ENCODE data around the gene TMEM140.

Gene TMEM140

GRCh38 chr7:135151533-135151932, 3.7 kb downstream of the TMEM140 start:
- Histone ChIP-seq H3K79me2 (ENCODE audit: insufficient read depth, low read depth) (peaks cover 32% of the 10 kb centered on the region), H3K9ac (no peak overlapping the region), H3K27me3 (ENCODE audit: insufficient read depth, low read depth) (no peaks in the 10 kb centered on the region), H3K36me3 (ENCODE audit: insufficient read depth) (no peaks in the 10 kb centered on the region), H3K4me2 (no peak overlapping the region), H3K27ac (no peak overlapping the region), H2AFZ (ENCODE audit: low read depth) (no peak overlapping the region), H4K20me1 (ENCODE audit: insufficient read depth) (no peaks in the 10 kb centered on the region), H3K4me1 (ENCODE audit: low read depth, poor library complexity, severe bottlenecking) (peaks cover 36% of the 10 kb centered on the region), H3K4me3 (IDR thresholded peaks at IDR 0.05; ENCODE audit: insufficient read depth, low read depth, low read length) (no peak overlapping the region)
- TF ChIP-seq, protein P1, sequence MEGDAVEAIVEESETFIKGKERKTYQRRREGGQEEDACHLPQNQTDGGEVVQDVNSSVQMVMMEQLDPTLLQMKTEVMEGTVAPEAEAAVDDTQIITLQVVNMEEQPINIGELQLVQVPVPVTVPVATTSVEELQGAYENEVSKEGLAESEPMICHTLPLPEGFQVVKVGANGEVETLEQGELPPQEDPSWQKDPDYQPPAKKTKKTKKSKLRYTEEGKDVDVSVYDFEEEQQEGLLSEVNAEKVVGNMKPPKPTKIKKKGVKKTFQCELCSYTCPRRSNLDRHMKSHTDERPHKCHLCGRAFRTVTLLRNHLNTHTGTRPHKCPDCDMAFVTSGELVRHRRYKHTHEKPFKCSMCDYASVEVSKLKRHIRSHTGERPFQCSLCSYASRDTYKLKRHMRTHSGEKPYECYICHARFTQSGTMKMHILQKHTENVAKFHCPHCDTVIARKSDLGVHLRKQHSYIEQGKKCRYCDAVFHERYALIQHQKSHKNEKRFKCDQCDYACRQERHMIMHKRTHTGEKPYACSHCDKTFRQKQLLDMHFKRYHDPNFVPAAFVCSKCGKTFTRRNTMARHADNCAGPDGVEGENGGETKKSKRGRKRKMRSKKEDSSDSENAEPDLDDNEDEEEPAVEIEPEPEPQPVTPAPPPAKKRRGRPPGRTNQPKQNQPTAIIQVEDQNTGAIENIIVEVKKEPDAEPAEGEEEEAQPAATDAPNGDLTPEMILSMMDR (conservative IDR thresholded peaks at IDR 0.05; ENCODE audit: low read depth, low read length), result no peak

DNA sequence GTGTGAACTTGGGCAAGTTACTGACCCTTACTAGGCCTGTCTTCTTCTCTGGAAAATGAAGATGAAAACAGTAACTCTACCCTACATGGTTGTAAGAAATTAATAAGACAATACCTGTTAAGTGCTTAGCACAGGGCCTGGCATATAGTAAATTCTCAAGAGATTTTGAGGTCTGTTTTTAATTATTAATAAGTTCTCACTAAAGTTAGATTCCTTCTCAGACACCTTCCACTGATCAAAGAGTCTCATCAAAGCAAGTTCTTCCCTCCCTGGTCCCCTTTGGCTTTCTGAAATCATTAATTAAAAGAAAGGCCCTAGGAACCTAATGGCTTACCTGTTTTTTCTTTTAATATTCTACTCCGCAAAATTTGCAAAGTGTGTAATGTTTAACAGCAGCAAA, 4.6 kb downstream of the TMEM140 start:
- no peaks in the 10 kb centered on the region for H4K20me1 ChIP-seq (ENCODE audit: insufficient read depth)
- TF ChIP-seq, protein P1 (conservative IDR thresholded peaks at IDR 0.05; ENCODE audit: low read depth, low read length), result no peak
- no peak overlapping the region for H2AFZ ChIP-seq (ENCODE audit: low read depth)
- H3K27ac ChIP-seq, result no peak overlapping the region
- H3K79me2 ChIP-seq (ENCODE audit: insufficient read depth, low read depth), result peaks cover 32% of the 10 kb centered on the region
- H3K9ac ChIP-seq, result no peak overlapping the region
- no peak overlapping the region for H3K4me3 ChIP-seq (IDR thresholded peaks at IDR 0.05; ENCODE audit: insufficient read depth, low read depth, low read length)
- no peaks in the 10 kb centered on the region for H3K36me3 ChIP-seq (ENCODE audit: insufficient read depth)
- H3K4me1 ChIP-seq (ENCODE audit: low read depth, poor library complexity, severe bottlenecking), result peaks cover 31% of the 10 kb centered on the region
- H3K27me3 ChIP-seq (ENCODE audit: insufficient read depth, low read depth), result no peaks in the 10 kb centered on the region
- no peak overlapping the region for H3K4me2 ChIP-seq

- TF ChIP-seq, protein P1 (conservative IDR thresholded peaks at IDR 0.05; ENCODE audit: low read depth, low read length), result no peak
- no peak overlapping the region for H2AFZ ChIP-seq (ENCODE audit: low read depth)
- no peaks in the 10 kb centered on the region for H3K36me3 ChIP-seq (ENCODE audit: insufficient read depth)
- H4K20me1 ChIP-seq (ENCODE audit: insufficient read depth), result no peaks in the 10 kb centered on the region
- H3K4me1 ChIP-seq (ENCODE audit: low read depth, poor library complexity, severe bottlenecking), result peaks cover 41% of the 10 kb centered on the region
- H3K27ac ChIP-seq, result no peak overlapping the region
- no peaks in the 10 kb centered on the region for H3K27me3 ChIP-seq (ENCODE audit: insufficient read depth, low read depth)
- H3K9ac ChIP-seq, result no peak overlapping the region
- no peak overlapping the region for H3K4me3 ChIP-seq (IDR thresholded peaks at IDR 0.05; ENCODE audit: insufficient read depth, low read depth, low read length)
- H3K79me2 ChIP-seq (ENCODE audit: insufficient read depth, low read depth), result peaks cover 24% of the 10 kb centered on the region
- no peak overlapping the region for H3K4me2 ChIP-seq
These were observed 6.9 kb downstream of the TMEM140 start for GRCh38 chr7:135154734-135155133.

DNA sequence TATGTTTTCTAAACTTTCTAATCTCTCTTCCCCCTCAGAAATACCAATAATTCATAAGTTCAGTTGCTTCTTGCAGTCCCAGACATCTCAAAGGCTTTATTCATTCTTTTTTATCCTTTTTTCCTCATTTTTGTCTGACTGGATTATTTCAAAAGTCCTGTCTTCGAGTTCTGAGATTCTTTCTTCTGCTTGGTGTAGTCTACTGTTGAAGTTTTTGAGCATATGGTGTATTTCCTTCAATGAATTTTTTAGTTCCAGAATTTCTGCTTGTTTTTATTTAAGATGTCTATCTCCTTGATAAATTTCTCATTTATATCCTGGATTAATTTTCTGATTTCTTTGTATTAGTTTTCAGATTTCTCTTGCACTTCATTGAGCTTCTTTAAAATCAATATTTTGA, 8.4 kb downstream of the TMEM140 start:
- Histone ChIP-seq H3K79me2 (ENCODE audit: insufficient read depth, low read depth) (peaks cover 23% of the 10 kb centered on the region; the same call in 1 of the 2 replicates), H3K36me3 (ENCODE audit: insufficient read depth) (no peaks in the 10 kb centered on the region), H2AFZ (ENCODE audit: low read depth) (no peak overlapping the region), H4K20me1 (ENCODE audit: insufficient read depth) (no peaks in the 10 kb centered on the region), H3K27me3 (ENCODE audit: insufficient read depth, low read depth) (no peaks in the 10 kb centered on the region), H3K4me2 (no peak overlapping the region), H3K4me1 (ENCODE audit: low read depth, poor library complexity, severe bottlenecking) (peaks cover 42% of the 10 kb centered on the region), H3K4me3 (IDR thresholded peaks at IDR 0.05; ENCODE audit: insufficient read depth, low read depth, low read length) (no peak overlapping the region), H3K27ac (no peak overlapping the region), H3K9ac (no peak overlapping the region)
- TF ChIP-seq, protein P1 (conservative IDR thresholded peaks at IDR 0.05; ENCODE audit: low read depth, low read length), result no peak
